Measurements from ENCODE around the gene AP2A2.

The AP2A2 gene

GRCh38 chr11:1032310-1032891 is 106.7 kb downstream of the AP2A2 start:
- DNase-seq = no peak

GRCh38 chr11:1033016-1033798 is 107.5 kb downstream of the AP2A2 start:
- no peak for DNase-seq

- no peak for DNase-seq
Observed at GRCh38 chr11:1034001-1034400, 108.3 kb downstream of the AP2A2 start.

GRCh38 chr11:1034456-1035295 is 109.0 kb downstream of the AP2A2 start:
- no peak for DNase-seq

- DNase-seq = no peak
Observed at GRCh38 chr11:1035577-1036283, 110.1 kb downstream of the AP2A2 start.

GRCh38 chr11:1036303-1036923 is 110.7 kb downstream of the AP2A2 start, which contains the start of gene MUC6:
MUC6 (minus strand) TSS chr11:1036718; CDS start chr11:1036655, 63 bp downstream.
- DNase-seq = no peak

- DNase-seq = no peak
Observed at GRCh38 chr11:1036931-1037330, 111.3 kb downstream of the AP2A2 start.

- no peak for DNase-seq
Observed at GRCh38 chr11:1037506-1038055, 111.9 kb downstream of the AP2A2 start.

GRCh38 chr11:1038361-1038760 is 112.7 kb downstream of the AP2A2 start:
- DNase-seq = no peak

- DNase-seq = no peak
Observed at GRCh38 chr11:1038921-1039320, 113.3 kb downstream of the AP2A2 start.

GRCh38 chr11:1039481-1040427 is 114.1 kb downstream of the AP2A2 start:
- DNase-seq = no peak

- DNase-seq = no peak
Observed at GRCh38 chr11:1040428-1041148, 114.9 kb downstream of the AP2A2 start.

- DNase-seq = no peak
Observed at GRCh38 chr11:1041149-1041467, 115.4 kb downstream of the AP2A2 start.

GRCh38 chr11:1041471-1041870 is 115.8 kb downstream of the AP2A2 start:
- DNase-seq = no peak

- peak; percentile 79 for DNase-seq
Observed at GRCh38 chr11:1041936-1042608, 116.4 kb downstream of the AP2A2 start.

GRCh38 chr11:1042626-1043562 is 117.2 kb downstream of the AP2A2 start:
- DNase-seq = no peak

GRCh38 chr11:1043563-1044096 is 118.0 kb downstream of the AP2A2 start:
- DNase-seq = no peak

- DNase-seq = no peak
Observed at GRCh38 chr11:1044160-1044559, 118.5 kb downstream of the AP2A2 start.

Measured in hematopoietic multipotent progenitor cell treated with erythropoietin and hydrocortisone succinate and interleukin-3 and kit ligand, for 4 days (in vitro differentiated cells).